HG03354 (cell line): Measurements from ENCODE around the gene TSPAN18.

Experiments used
- ATAC-seq: cut with Tn5 transposase; IDR thresholded peaks from one replicate; pipeline ENCODE4 v1.9.1; 2021; ENCODE audit warnings: mild to moderate bottlenecking; ENCODE audit not compliant: unreplicated experiment, poor library complexity, severe bottlenecking

Gene TSPAN18

DNA sequence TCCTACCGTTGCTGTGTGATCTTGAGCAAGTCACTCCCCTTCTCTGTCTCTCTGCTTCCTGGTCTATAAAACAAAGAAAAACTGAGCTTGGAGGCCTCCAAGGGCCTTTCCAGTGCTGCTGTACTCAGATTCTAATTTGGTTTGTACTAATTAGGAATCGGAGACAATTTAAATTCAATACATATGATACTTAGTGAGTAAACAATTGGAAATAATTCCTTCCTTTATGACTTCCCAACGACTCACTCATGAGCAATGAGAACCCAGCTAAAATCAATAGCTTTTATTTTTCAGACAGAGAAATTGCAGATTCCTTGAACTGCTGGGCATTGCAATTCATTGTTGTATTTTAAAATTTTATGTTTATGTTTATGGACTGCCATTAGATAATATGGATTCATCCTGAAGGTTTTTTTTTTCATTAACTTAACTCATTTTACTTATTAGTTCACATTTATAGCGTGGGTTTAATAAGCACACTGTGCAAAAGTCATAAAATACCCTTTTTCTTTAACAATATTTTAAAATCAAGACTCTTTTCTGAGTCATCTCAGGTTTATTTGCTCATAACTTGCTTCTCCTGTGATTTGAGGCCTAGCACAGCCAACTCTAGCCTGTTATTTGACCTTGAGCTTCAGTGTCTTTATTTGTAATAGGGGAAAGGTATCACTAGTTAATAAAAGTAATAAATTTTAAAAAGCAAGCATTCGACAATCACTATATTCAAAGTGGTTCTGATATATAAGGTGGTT is 128.2 kb downstream of the TSPAN18 start:
- ATAC-seq = no peak

DNA sequence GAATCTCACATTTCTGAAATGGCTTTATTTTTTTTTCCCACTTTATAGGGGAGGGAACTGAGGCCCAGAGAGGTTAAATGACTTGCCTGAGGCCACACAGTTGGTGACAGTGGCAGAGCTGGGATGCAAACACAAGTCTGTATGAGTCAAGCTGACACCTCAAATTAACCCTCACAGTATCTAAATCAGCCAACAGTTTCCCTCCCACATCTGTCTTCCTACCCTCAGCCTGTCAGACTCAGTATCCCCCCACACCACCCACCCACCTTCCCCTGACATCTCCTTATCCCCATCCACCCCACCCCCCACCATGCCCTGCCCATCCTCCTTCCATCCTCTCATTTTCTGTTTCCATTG is 128.7 kb downstream of the TSPAN18 start:
- no peak for ATAC-seq

- ATAC-seq = no peak
Measured at GRCh38 chr11:44857490-44858090, 130.8 kb downstream of the TSPAN18 start.

DNA sequence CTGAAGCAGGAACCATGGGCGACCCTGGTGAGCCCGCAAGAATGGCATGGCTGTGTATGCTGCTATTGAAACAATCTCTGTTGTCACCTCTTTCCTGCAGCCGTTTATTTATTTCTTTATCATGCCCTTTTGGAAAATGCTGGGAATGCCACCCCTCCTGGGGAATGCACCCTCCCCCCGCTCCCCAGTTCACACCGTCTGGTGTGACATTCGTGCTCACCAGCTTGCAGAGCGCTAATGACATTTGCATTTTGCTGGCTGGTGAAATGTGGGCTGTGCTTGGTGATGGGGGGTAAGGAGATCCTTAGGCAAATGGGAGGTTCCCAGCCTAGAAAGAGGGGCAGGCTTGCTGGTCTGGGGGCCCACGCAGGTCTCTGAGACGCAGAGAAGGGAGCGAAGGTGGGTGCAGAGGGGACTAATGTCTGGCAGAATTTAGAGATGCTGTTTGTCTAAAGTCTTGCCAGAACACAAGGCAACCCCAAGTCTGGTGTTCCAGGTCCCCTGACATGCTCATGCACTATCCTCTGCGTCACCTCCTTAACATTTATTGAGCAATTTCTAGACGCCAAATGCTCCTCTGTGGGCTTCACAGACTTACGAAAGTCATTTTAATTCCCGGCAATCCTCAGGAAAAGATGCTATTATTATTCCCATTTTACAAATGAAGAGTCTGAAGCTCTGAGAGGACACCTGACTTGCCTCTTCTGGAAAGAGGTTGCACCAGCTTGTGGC is 132.2 kb downstream of the TSPAN18 start:
- ATAC-seq = no peak

DNA sequence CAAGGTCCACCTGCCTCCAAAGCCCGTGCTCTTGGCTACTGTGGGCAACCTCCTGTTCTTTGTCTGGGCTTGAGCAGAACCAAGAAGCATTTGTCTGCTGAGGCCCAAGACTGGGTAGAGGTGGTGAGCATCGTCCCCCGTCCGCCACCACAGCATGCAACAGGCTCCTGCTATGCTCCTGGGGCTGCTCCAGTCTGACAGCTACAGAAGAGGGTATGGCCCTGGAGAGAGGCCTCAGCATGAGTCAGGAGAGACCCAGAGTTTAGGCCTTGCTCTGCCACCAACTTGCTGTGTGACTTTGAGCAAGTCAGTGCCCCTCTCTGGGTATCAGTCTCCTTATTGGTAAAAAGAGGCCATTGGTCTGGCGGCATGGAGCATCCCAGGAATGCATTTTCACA is 132.8 kb downstream of the TSPAN18 start:
- ATAC-seq = no peak

GRCh38 chr11:44860346-44860745 is 133.6 kb downstream of the TSPAN18 start:
- ATAC-seq = no peak

DNA sequence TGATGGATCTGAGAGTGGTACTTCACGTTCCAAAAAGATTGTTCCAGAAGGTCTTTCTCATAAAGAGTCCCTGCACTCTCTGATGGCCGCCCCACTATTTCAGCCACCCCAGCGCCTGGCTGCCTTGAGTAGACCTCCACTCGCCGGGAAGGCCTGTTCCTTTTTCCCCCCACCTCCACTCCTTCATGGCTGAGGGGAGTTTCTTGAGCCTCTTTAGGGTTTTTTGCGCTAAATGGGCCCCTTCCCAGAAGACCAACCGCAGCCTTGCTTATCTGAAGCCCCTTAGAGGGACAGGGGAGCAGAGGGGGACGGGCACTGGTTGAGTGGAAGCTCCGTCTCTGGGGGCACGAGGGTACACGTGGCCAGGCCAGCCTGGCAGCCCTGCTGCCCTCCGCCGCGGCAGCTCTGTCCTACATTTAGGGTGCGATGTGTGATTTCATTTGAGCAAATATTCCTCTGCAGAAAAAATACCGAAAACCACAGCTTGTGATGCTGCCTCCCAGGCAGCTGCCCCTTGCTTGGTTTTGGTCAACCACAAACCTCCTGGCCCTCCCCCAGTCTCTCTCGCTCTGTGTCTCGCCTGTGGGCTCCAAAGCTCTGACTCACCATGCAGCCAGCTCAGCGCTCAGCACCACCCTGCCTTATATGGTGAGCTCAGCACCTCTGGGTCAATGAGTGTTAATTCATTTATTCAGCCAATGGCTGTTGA is 135.2 kb downstream of the TSPAN18 start:
- ATAC-seq = peak; percentile 100

GRCh38 chr11:44862558-44863101 is 135.9 kb downstream of the TSPAN18 start:
- peak; percentile 6 for ATAC-seq

GRCh38 chr11:44863231-44863630 is 136.5 kb downstream of the TSPAN18 start:
- ATAC-seq = no peak

- ATAC-seq = no peak
Measured at GRCh38 chr11:44865866-44866272, 139.1 kb downstream of the TSPAN18 start.

DNA sequence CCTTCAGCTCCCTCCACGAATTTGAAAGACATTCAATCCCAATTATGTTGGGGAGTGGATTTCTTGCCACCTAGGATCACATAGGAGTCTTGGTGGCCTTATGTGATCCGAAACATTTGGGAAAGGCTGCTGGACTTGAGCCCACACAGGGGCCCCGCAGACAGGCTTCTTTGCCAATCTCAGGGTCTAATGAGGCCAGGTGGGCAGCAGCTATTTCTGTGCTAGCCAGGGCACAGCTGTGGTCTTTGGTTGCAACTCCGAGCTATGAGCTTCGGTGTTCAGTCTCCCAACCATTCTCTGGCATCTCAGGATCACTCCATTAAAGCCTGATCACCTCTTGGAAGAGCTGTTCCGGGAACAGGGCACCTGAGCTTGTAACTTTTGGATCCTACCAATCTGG is 139.5 kb downstream of the TSPAN18 start:
- ATAC-seq = no peak

DNA sequence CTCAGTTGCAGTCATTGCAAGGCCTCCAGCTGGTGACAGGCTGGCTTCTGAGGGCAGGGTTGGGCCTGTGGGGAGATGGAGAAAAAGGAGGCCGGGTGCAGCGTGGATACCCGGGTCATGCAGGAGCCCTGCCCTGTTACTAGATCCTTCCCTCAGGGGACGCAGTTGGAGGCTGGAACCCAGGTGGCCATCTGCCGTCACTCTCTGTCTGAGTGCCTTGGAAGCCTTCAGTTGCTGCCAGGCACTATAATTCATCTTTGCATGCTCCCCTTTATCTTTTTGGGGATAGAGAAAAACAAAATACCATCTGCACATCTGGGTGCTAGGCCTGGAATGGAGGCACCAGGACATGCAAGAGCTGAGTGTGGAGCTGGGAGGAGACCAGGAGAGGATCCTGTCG is 141.3 kb downstream of the TSPAN18 start:
- ATAC-seq = no peak

DNA sequence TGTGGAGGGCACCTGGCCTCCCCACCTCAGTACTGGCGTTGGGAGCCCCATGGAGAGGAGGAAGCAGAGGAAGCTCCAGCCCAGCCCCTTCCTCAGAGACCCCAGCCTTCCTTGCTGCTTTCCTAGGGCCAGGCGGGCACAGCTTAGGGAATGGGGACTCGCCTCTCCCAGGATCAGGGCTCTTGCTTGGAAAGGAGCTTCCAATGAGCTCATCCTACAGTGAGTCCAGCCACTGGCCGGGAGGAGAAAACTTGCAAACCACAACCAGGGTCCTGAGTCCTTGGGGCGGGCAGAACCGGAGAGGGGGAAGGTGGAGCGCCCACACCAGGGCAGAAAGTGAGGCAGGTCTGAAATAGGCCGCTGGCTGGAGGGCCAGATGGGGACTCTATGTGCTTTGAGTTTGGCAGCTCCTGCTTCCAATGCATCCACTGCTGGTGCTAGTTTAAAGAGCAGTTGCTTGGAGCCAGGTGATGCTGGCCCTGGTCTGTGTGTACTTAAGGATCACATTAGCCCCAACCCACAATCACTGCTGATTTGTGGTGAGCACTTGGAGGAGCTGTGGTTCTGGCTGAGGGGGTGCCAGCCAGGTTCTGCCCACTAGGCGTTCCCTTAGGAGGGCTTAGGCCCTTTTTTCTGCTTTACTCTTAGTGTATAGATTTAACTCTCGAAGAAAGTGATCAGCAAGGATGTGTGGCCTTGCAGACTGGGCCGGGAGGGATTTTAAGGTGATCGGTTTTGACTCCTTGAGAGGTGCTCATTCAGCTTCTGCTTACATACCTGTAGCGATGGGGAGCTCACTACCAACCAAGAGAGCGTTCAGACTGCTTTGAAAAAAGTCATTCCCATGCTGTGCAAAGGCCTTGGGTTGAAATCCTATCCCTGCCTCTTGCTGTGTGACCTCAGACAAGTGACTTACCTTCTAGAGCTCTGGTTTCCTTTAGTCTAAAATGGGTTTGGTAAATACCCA is 142.0 kb downstream of the TSPAN18 start:
- ATAC-seq = no peak

- ATAC-seq = no peak
Measured at GRCh38 chr11:44870181-44870580, 143.4 kb downstream of the TSPAN18 start.

DNA sequence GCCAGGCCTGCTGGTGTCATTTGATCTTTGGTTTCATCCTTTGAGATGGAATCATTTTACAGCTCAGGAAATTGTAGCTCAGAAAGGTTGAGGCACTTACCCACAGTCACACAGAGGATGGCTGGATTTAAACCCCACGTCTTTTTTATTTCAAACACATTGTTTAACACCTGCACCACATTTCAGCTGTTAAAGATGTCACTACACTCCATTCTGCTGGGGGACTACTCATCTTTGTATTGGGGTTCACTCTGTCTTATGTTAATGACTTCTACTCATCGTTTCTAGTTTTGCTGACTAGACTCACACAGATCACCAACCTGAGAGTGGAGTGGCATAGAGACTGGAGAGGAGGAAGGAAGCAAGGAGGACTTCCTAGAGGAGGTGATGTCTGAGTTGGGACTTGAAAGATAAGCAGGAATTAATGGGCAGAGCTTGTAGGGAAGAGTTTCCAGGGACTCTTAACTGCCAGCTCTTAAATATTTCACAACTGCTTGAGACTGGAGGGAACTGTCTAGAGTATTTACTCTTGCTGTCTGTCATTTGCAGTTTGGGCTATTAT is 143.9 kb downstream of the TSPAN18 start:
- ATAC-seq = no peak

- peak; percentile 94 for ATAC-seq
Measured at GRCh38 chr11:44871682-44872081, 144.9 kb downstream of the TSPAN18 start.

GRCh38 chr11:44872556-44872955 is 145.8 kb downstream of the TSPAN18 start:
- ATAC-seq = no peak

DNA sequence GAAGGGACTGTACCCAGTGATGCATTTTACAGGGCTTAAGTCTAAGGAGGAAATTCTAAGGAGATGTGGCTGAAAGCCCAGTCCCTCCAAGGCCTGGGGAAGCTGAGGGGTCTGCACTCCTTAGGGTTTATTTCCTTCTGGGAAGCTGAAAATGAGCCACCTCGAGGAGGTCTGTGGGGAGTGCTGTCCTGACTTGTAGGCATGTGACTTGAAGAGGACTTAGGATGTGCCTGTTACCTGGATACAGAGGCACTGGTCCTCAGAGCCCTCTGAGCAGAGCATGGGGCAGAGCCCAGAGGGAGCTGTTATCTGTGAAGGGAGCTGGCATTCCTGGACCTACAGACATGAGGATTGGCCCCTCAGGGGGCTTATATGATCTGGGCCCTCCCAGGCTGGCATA is 146.8 kb downstream of the TSPAN18 start:
- ATAC-seq = no peak

DNA sequence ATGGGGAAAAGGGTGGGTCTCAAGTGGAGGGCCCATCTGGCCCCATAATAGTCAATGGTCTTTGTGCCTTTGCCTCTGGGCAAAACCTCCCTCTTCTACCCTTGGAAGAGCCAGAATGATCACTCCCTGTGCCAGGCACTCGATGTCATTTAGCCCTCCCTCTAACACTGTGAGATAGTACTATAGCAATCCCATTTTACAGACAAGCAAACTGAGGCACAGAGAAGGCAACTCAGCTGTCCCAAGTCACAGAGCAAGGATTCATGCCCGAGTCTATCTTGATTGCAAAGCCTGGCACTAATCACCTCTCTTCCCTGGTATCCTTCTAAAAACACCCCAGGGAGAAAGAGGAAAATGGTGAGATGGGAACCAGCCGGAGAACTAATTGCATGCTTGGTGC is 147.5 kb downstream of the TSPAN18 start:
- no peak for ATAC-seq
